ENCODE results near the gene CHFR.
"Not testable (repeated sequence)": the region's sequence is repeated elsewhere in the genome, so short reads cannot be mapped to it uniquely, and the experiment has no call there.

Gene CHFR

DNA sequence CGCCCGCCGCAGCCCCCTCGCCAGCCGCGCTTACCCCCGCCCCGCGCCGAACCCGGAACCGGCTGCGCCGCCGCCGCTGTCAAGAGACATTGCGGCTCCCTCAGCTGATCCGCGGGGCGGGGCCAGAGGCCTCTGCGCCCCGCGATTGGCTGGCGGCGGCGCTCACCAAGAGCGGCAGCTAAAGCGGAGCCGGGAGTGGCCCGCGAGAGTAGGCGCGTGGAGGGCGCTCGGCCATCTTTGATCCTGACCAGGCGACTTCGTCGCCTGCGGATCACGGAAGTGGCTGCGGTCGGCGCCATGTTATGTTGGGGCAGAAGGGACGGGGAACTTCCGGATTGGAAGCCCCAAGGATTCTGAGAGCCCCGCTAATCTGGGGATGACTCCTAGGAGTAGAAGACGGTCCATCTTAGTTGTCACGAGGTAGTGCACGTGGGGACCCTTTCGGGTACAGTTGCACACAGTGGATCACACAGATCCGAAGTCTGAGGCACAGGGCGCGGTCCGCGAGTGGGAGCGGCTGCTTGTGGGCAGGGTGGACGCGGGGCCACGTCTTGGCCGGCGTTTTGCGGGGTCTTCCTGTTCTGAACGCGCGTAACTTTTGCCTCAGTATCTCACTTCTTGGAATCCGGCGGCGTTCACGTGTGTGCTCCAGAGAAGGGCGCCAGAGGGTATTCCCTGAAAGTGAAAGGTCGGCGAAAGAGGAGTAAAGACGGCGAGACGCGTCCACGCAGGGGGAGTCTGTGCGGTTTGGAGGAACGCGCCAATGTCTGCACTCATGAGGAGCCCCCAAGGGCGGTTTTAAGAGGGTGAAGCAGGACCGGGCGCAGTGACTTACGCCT lies at the start of gene CHFR:
Gene CHFR, minus strand, starts transcription at position 93 of the 839 bp plus-strand sequence. CDS start 277 bp downstream, outside the sequence.
- peak; percentile 97 for DNase-seq (ENCODE audit: low spot score)

- not testable (repeated sequence) for DNase-seq (ENCODE audit: low spot score)
Observed at GRCh38 chr12:132936921-132937320, 49.5 kb upstream of the CHFR start.

GRCh38 chr12:132936163-132936562 lies 48.8 kb upstream of the CHFR start:
- no peak for DNase-seq (ENCODE audit: low spot score)

DNA sequence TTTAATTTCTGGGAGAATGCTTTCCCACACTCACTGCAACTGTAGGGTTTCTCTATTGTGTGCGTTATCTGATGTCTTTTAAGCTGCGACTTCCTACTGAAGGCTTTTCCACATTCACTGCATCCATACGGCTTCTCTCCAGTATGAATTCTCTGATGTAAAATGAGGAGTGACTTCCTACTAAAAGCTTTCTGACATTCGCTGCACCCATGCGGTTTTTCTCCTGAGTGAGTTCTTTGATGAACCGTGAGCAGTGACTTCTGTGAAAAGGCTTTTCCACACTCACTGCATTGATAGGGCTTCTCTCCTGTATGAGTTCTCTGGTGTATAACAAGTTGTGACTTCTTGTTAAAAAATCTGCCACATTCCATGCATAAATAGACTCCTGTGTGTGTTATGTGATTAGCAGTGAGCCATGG lies 39.0 kb upstream of the CHFR start:
- DNase-seq (ENCODE audit: low spot score): no peak

- DNase-seq (ENCODE audit: low spot score): no peak
Observed at GRCh38 chr12:132925597-132926414, 38.4 kb upstream of the CHFR start.

- no peak for DNase-seq (ENCODE audit: low spot score)
Observed at GRCh38 chr12:132924356-132924755, 37.0 kb upstream of the CHFR start.

- no peak for DNase-seq (ENCODE audit: low spot score)
Observed at GRCh38 chr12:132923356-132923909, 36.0 kb upstream of the CHFR start.

DNA sequence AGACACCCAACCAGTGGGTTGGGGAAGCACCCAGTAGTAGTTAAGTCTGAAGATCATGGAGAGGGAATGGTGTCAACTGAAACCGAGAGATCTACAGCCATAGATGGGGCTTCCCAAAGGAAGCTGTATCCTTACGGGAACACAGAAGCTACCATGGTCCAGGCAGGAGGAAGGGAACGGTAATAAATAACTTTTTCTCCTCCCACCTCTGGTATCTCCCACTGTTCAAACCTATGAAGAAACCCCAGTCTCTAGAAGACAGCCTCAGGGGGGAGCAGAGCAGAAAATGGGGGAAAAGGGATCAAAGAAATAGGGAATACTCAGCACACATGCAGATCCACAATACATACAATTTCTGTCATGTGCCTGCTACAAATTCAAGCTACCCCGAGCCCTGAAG lies 35.3 kb upstream of the CHFR start:
- no peak for DNase-seq (ENCODE audit: low spot score)

DNA sequence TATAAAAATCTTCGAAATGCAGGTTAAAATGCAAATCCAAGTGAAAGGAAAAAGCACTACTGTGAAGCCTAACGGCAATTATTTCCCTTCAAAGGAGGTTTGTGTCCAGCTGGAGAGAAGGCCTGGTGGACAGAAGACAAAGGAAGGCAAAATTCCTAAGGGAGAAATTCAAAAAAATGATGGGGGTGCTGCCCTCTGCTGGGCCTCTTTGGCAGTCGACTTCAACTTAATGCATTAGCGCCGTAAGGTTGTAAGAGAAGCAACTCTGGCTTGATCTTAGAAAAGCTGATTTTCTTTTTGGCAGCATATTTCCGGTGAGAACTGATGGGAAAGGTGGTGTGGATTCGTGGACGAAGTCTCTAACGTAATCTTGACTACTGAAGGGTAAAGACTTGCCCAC lies 34.3 kb upstream of the CHFR start:
- DNase-seq (ENCODE audit: low spot score): no peak

GRCh38 chr12:132918680-132919079 lies 31.3 kb upstream of the CHFR start:
- DNase-seq (ENCODE audit: low spot score): no peak

GRCh38 chr12:132909030-132909368 lies 21.6 kb upstream of the CHFR start:
- no peak for DNase-seq (ENCODE audit: low spot score)

DNA sequence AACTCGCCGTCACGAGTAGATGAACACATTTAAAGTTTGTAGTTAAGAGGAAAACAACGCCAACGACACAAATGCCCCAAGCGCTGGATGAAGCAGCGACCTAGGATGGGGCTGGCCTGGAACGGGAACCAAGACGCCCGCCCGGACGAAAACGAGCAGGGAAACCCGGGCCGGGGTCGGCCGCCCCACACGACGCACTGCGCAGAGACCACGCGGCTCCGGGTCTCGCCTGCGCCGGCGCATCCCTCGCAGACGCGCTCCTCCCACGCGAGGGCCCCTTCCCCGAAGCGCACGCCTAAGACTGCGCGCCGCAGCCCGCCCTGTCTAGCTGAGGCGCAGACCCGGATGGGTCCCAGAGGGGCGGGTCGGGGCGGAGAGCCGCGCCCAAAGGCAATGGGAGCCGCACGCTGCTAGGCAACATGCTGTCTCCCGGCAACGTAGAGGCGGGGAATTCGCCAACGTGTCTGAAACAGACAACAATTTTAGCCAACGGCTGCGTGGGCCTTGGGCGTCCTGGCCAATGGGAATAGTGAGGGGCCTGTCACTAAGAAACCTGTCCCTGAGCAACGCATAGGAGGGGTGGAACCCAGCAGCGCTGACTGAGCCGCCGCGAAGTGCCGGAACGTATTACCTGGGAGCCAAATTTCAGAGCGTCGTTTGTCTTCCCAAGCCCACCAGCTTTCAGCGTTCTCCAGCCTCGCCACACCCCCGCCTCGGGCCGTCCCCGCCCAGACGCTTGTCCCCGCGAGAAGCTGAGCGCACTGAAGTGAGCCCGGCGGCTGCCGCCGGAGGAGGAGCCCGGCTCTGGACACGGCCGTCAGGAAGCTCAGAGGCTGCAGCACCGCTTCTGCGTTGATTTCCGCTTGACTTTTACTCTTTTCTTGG lies 21.0 kb upstream of the CHFR start:
- DNase-seq (ENCODE audit: low spot score): peak; percentile 99

GRCh38 chr12:132907789-132908144 lies 20.4 kb upstream of the CHFR start:
- DNase-seq (ENCODE audit: low spot score): not testable (repeated sequence)

GRCh38 chr12:132907216-132907615 lies 19.8 kb upstream of the CHFR start:
- no peak for DNase-seq (ENCODE audit: low spot score)

GRCh38 chr12:132904718-132905328 lies 17.4 kb upstream of the CHFR start:
- DNase-seq (ENCODE audit: low spot score): peak; percentile 47

GRCh38 chr12:132899033-132899432 lies 11.6 kb upstream of the CHFR start:
- no peak for DNase-seq (ENCODE audit: low spot score)

DNA sequence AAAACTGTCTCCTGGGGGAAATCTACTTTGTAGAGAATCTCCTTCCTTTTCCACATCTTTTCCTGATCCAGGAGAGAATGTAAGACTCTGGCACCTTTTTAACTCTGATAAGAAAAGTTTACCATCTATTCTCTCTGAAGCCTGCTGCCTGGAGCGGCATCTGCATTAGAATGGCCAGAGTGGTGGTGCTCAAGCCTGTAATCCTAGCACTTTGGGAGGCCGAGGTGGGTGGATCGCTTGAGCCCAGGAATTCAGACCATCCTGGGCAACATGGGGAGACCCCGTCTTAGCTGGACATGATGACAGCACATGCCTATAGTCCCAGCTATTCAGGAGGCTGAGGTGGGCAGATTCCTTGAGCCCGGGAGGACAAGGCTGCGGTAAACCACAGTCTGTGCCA lies 1.4 kb upstream of the CHFR start:
- no peak for DNase-seq (ENCODE audit: low spot score)

GRCh38 chr12:132886529-132887477 lies 602 bp downstream of the CHFR start:
- no peak for DNase-seq (ENCODE audit: low spot score)

DNA sequence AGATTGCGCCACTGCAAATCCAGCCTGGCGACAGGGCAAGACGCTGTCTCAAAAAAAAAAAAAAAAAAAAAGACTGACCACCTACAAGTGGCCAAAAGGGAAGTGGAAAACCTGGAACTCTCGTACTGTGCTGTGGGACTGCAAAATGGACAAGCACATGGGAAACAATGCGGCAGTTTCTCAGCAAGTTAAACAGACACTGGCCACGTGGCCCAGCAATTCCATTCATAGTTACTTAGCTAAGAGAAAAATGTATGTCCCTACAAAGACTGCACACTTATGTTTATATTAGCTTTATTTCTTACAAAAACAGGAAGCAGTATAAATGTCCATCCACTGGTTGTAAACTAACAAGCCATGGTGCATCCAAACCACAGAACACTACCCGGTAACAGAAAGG lies 5.6 kb downstream of the CHFR start:
- peak; percentile 19 for DNase-seq (ENCODE audit: low spot score)

- not testable (repeated sequence) for DNase-seq (ENCODE audit: low spot score)
Observed at GRCh38 chr12:132874620-132875019, 12.8 kb downstream of the CHFR start.
